H9 (cell line): ENCODE results near the gene LST1. TPM values are rescaled to one million over a fixed set of nuclear protein-coding genes. Genes with fewer than 3 reads are reported as not detected.

ENCODE experiments used
- DNase-seq: peaks from one replicate; pipeline ENCODE4 v3.0.0-alpha.2; 2017
- H2AFZ ChIP-seq: one replicate; pipeline ENCODE4 v1.6.1; 2013; ENCODE audit warnings: mild to moderate bottlenecking, low read length, control low read depth, moderate library complexity
- H2AK5ac ChIP-seq: 2 replicates; pipeline ENCODE4 v1.6.1; 2013; ENCODE audit warnings: low read length, control low read depth, mixed read lengths; ENCODE audit not compliant: insufficient read length
- H2BK120ac ChIP-seq: one replicate; pipeline ENCODE4 v1.6.1; 2013; ENCODE audit warnings: low read depth, mild to moderate bottlenecking, low read length, control low read depth, inconsistent platforms; ENCODE audit not compliant: poor library complexity, severe bottlenecking
- H2BK12ac ChIP-seq: 2 replicates; pipeline ENCODE4 v1.6.1; 2013; ENCODE audit warnings: low read length, control low read depth, mixed read lengths, low read depth; ENCODE audit not compliant: insufficient read length
- H2BK15ac ChIP-seq: 2 replicates; pipeline ENCODE4 v1.6.1; 2013; ENCODE audit warnings: low read depth, low read length, control low read depth
- H2BK20ac ChIP-seq: one replicate; pipeline ENCODE4 v1.6.1; 2013; ENCODE audit warnings: low read depth, mild to moderate bottlenecking, low read length, control low read depth, inconsistent platforms; ENCODE audit not compliant: poor library complexity, severe bottlenecking
- H2BK5ac ChIP-seq: 2 replicates; pipeline ENCODE4 v1.6.1; 2013; ENCODE audit warnings: low read length, control low read depth, mixed read lengths; ENCODE audit not compliant: insufficient read length
- H3K14ac ChIP-seq: 2 replicates; pipeline ENCODE4 v1.6.1; 2013; ENCODE audit warnings: low read length, control low read depth; ENCODE audit not compliant: insufficient read depth
- H3K18ac ChIP-seq: 2 replicates; pipeline ENCODE4 v1.6.1; 2013; ENCODE audit warnings: low read depth, mild to moderate bottlenecking, mixed read lengths, low read length, control low read depth; ENCODE audit not compliant: insufficient read length
- H3K23ac ChIP-seq: 2 replicates; pipeline ENCODE4 v1.6.1; 2013; ENCODE audit warnings: low read length, control low read depth, mixed read lengths, low read depth; ENCODE audit not compliant: insufficient read length
- H3K23me2 ChIP-seq: 2 replicates; pipeline ENCODE4 v1.6.1; 2013; ENCODE audit warnings: low read depth, mild to moderate bottlenecking, mixed read lengths, low read length, control low read depth; ENCODE audit not compliant: insufficient read length, poor library complexity, severe bottlenecking
- H3K27ac ChIP-seq: 2 replicates; pipeline ENCODE4 v1.5.1; 2013; ENCODE audit warnings: low read length, control low read depth, mixed read lengths, low read depth; ENCODE audit not compliant: insufficient read length
- H3K27me3 ChIP-seq: 2 replicates; pipeline ENCODE4 v1.6.1; 2013; ENCODE audit warnings: low read length, control low read depth, inconsistent platforms; ENCODE audit not compliant: insufficient read depth
- H3K4ac ChIP-seq: 2 replicates; pipeline ENCODE4 v1.6.1; 2013; ENCODE audit warnings: low read depth, mild to moderate bottlenecking, control low read depth, inconsistent platforms, low read length, moderate library complexity
- H3K4me1 ChIP-seq: 2 replicates; pipeline ENCODE4 v1.6.1; 2013; ENCODE audit warnings: low read length, control low read depth, inconsistent platforms; ENCODE audit not compliant: insufficient read depth
- H3K4me2 ChIP-seq: 2 replicates; pipeline ENCODE4 v1.6.1; 2013; ENCODE audit warnings: low read length, control low read depth, mixed read lengths; ENCODE audit not compliant: insufficient read length, insufficient read depth
- H3K56ac ChIP-seq: 2 replicates; pipeline ENCODE4 v1.6.1; 2013; ENCODE audit warnings: low read depth, mild to moderate bottlenecking, mixed read lengths, low read length, control low read depth; ENCODE audit not compliant: insufficient read length
- H3K79me1 ChIP-seq: 2 replicates; pipeline ENCODE4 v1.6.1; 2013; ENCODE audit warnings: low read depth, mild to moderate bottlenecking, moderate library complexity, low read length, control low read depth, inconsistent platforms; ENCODE audit not compliant: insufficient read depth, poor library complexity, severe bottlenecking
- H3K79me2 ChIP-seq: 2 replicates; pipeline ENCODE4 v1.6.1; 2013; ENCODE audit warnings: low read length, control low read depth, inconsistent platforms; ENCODE audit not compliant: insufficient read depth
- H3K9ac ChIP-seq: 2 replicates; pipeline ENCODE4 v1.6.1; 2013; ENCODE audit warnings: low read length, control low read depth, mixed read lengths; ENCODE audit not compliant: insufficient read length; ENCODE audit errors: extremely low read depth
- H3K9me3 ChIP-seq: one replicate; pipeline ENCODE4 v1.6.1; 2013; ENCODE audit warnings: low read depth, low read length, inconsistent platforms; ENCODE audit not compliant: control insufficient read depth
- H3T11ph ChIP-seq: one replicate; pipeline ENCODE4 v1.6.1; 2013; ENCODE audit warnings: mild to moderate bottlenecking, low read length, control low read depth, inconsistent platforms
- H4K20me1 ChIP-seq: one replicate; pipeline ENCODE4 v1.6.1; 2013; ENCODE audit not compliant: control insufficient read depth, insufficient read length, insufficient read depth
- H4K5ac ChIP-seq: 2 replicates; pipeline ENCODE4 v1.6.1; 2013; ENCODE audit warnings: low read depth, mild to moderate bottlenecking, mixed read lengths, low read length, control low read depth; ENCODE audit not compliant: insufficient read length
- H4K8ac ChIP-seq: replicated peaks from 2 replicates; pipeline ENCODE4 v1.6.1; 2013; ENCODE audit warnings: low read length, control low read depth, mixed read lengths, low read depth; ENCODE audit not compliant: insufficient read length
- H4K91ac ChIP-seq: 2 replicates; pipeline ENCODE4 v1.6.1; 2013; ENCODE audit warnings: low read depth, mild to moderate bottlenecking, moderate library complexity, mixed read lengths, low read length, control low read depth; ENCODE audit not compliant: insufficient read length
- H3K27ac Mint-ChIP-seq, 3 experiments: 2 replicates in 2 of 3; 3 replicates in 1 of 3; pipeline ENCODE4 v1.8.0; 2020 to 2021; ENCODE audit warnings: mixed read lengths in 3 of 3, mild to moderate bottlenecking in 1 of 3, moderate library complexity in 1 of 3
- H3K27me3 Mint-ChIP-seq: 2 replicates; pipeline ENCODE4 v1.8.0; 2021; ENCODE audit warnings: low read depth, mild to moderate bottlenecking, moderate library complexity, mixed read lengths
- H3K36me3 Mint-ChIP-seq, 3 experiments: 2 replicates in 2 of 3; 3 replicates in 1 of 3; pipeline ENCODE4 v1.8.0; 2020 to 2021; ENCODE audit warnings: low read depth in 3 of 3, mixed read lengths in 3 of 3; ENCODE audit not compliant: insufficient read depth in 1 of 3
- H3K4me1 Mint-ChIP-seq, 2 experiments: 2 replicates each; pipeline ENCODE4 v1.8.0; 2020; ENCODE audit warnings: mixed read lengths in 2 of 2
- H3K4me3 Mint-ChIP-seq, 2 experiments: 2 replicates in 1 of 2; 3 replicates in 1 of 2; pipeline ENCODE4 v1.8.0; 2020 to 2021; ENCODE audit warnings: mild to moderate bottlenecking in 2 of 2, mixed read lengths in 2 of 2, moderate library complexity in 1 of 2
- H3K9me3 Mint-ChIP-seq, 2 experiments: 2 replicates in 1 of 2; 3 replicates in 1 of 2; pipeline ENCODE4 v1.8.0; 2020; ENCODE audit warnings: mild to moderate bottlenecking in 2 of 2, mixed read lengths in 2 of 2, moderate library complexity in 1 of 2
- WGBS: extraction: QIAGEN DNeasy Blood & Tissue Kit; methylation state at CpG from one replicate; pipeline ENCODE4 v1.1.7; 2013; ENCODE audit warnings: missing lambda C conversion rate, low lambda C conversion rate, mixed read lengths; ENCODE audit not compliant: insufficient read length; ENCODE audit errors: extremely low coverage; 5-methylcytosine and 5-hydroxymethylcytosine counted together
- total RNA-seq: library from RNA; stranded (reverse); gene quantifications from 2 replicates; pipeline ENCODE4 v1.2.1, GENCODE V29; 2021
- TF ChIP-seq, protein P1 (sequence below): fragments of 200-600 bp; sonication (generic); conservative IDR thresholded peaks from 3 replicates; pipeline ENCODE4 v1.8.0; 2021; ENCODE audit warnings: antibody characterized with exemption, mild to moderate bottlenecking

LST1 gene
- total RNA-seq, 1 experiment from 2014 or later: not detected

DNA sequence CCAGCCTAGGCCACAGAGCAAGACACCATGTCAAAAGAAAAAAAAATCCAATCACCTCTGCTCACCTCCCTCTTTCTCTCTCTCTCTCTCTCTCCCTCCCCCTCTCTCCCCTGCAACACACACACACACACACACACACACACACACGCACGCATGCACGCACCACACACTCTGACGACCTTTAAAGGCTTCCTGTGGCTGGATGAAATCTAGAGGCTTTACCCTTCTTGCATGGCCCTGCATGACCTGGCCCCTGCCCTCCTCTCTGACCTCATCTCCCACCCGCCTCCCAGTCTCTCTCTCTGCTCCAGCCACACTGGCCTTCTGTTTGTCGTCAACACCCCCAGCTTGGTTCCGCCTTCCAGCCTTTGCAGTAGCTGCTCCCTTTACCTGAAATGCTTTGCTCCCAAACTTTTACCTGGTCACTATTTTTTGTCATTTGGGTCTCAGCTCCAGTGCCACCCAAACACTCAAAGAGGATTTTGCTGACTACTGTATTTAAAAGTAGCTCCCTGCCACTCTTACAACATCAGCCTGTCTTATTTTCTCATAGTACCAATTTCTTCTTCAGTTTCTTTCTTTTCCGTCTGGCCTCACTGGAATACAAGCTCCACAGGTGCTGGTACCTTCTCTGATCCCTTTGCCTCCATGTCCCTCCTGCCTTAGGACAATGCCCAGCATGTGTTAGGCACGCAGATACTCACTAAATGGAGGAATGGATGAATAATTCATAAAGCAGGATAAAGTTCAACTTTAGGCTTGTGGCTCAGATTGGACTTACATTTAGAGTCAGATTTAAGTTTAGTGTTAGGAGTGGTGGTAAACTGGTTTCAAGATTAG, 18.3 kb upstream of the LST1 start:
- Histone ChIP-seq H4K91ac (no peak overlapping the region), H3K4me2 (no peak overlapping the region)
- peak overlapping the region in 1 of 3 experiments; percentile 44; a peak in 2 of 7 replicates for H3K27ac Mint-ChIP-seq

More for the DNA sequence above, 18.3 kb upstream of the LST1 start:
- Histone ChIP-seq H4K8ac (no peak overlapping the region), H3T11ph (no peak overlapping the region), H2AFZ (no peak overlapping the region), H3K9me3 (no peaks in the 10 kb centered on the region), H2BK20ac (no peak overlapping the region), H2BK15ac (no peak overlapping the region), H3K14ac (no peak overlapping the region), H4K20me1 (no peaks in the 10 kb centered on the region), H3K4ac (no peak overlapping the region), H3K23me2 (no peaks in the 10 kb centered on the region), H3K9ac (no peak overlapping the region), H2BK5ac (no peak overlapping the region), H3K79me1 (no peaks in the 10 kb centered on the region), H3K4me1 (no peaks in the 10 kb centered on the region), H3K56ac (no peak overlapping the region), H3K23ac (no peak overlapping the region), H2BK120ac (no peak overlapping the region), H3K27me3 (no peaks in the 10 kb centered on the region), H3K79me2 (no peaks in the 10 kb centered on the region), H2AK5ac (no peak overlapping the region), H2BK12ac (no peak overlapping the region), H3K27ac (no peak overlapping the region), H4K5ac (no peak overlapping the region), H3K18ac (no peak overlapping the region)
- no CpG with 5 or more reads among the region's 9 CpGs for WGBS
- TF ChIP-seq, protein P1, sequence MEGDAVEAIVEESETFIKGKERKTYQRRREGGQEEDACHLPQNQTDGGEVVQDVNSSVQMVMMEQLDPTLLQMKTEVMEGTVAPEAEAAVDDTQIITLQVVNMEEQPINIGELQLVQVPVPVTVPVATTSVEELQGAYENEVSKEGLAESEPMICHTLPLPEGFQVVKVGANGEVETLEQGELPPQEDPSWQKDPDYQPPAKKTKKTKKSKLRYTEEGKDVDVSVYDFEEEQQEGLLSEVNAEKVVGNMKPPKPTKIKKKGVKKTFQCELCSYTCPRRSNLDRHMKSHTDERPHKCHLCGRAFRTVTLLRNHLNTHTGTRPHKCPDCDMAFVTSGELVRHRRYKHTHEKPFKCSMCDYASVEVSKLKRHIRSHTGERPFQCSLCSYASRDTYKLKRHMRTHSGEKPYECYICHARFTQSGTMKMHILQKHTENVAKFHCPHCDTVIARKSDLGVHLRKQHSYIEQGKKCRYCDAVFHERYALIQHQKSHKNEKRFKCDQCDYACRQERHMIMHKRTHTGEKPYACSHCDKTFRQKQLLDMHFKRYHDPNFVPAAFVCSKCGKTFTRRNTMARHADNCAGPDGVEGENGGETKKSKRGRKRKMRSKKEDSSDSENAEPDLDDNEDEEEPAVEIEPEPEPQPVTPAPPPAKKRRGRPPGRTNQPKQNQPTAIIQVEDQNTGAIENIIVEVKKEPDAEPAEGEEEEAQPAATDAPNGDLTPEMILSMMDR: no peak
- Mint-ChIP-seq H3K27me3 (no peaks in the 10 kb centered on the region), H3K9me3 (no peaks in the 10 kb centered on the region), H3K4me3 (no peak overlapping the region; a peak in 1 of 5 replicates), H3K36me3 (no peaks in the 10 kb centered on the region), H3K4me1 (peaks cover 8 to 10% of the 10 kb centered on the region in 2 experiments)
- no peak for DNase-seq
